Activated CD4-positive, alpha-beta memory T cell treated with anti-CD3 and anti-CD28 coated beads for 36 hours (primary cell): ENCODE measurements around the gene SPATA31C2. TPM values are rescaled to one million over a fixed set of nuclear protein-coding genes. Genes with fewer than 3 reads are reported as not detected.
"Not testable (repeated sequence)": the region's sequence is repeated elsewhere in the genome, so short reads cannot be mapped to it uniquely, and the experiment has no call there.

Source experiments
- CTCF ChIA-PET: fragments of 350-600 bp; sonication (Branson Sonifier 250); formaldehyde crosslinking; loops from one replicate; lab custom pipeline; 2021; ENCODE audit warnings: antibody characterized with exemption, inconsistent platforms; lab: Charles Lee
- POLR2A ChIA-PET: fragments of 350-600 bp; sonication (Branson Sonifier 250); formaldehyde crosslinking; loops from one replicate; lab custom pipeline; 2021; ENCODE audit warnings: antibody characterized with exemption; lab: Charles Lee
- DNase-seq: peaks from one replicate; pipeline ENCODE4 v3.0.0-alpha.2; 2020
- H3K27ac Mint-ChIP-seq: one replicate; pipeline ENCODE4 v1.8.0; 2021; ENCODE audit warnings: mixed read lengths
- H3K27me3 Mint-ChIP-seq: one replicate; pipeline ENCODE4 v1.8.0; 2021; ENCODE audit warnings: mixed read lengths
- H3K36me3 Mint-ChIP-seq: one replicate; pipeline ENCODE4 v1.8.0; 2021; ENCODE audit warnings: mixed read lengths
- H3K4me1 Mint-ChIP-seq: one replicate; pipeline ENCODE4 v1.8.0; 2021; ENCODE audit warnings: low read depth, mixed read lengths
- H3K4me3 Mint-ChIP-seq: one replicate; pipeline ENCODE4 v1.8.0; 2021; ENCODE audit warnings: mild to moderate bottlenecking, mixed read lengths
- H3K9me3 Mint-ChIP-seq: one replicate; pipeline ENCODE4 v1.8.0; 2021; ENCODE audit warnings: mixed read lengths
- intact Hi-C: fragments of 100-400 bp; cut with micrococcal nuclease; formaldehyde crosslinking; loops from one replicate; pipeline ENCODE4 v1.15.1; 2023
- total RNA-seq, 2 experiments: library from RNA; stranded (reverse); gene quantifications; one replicate each; pipeline ENCODE4 v1.2.3, GENCODE V29; 2021

SPATA31C2 gene
- not detected for total RNA-seq

DNA sequence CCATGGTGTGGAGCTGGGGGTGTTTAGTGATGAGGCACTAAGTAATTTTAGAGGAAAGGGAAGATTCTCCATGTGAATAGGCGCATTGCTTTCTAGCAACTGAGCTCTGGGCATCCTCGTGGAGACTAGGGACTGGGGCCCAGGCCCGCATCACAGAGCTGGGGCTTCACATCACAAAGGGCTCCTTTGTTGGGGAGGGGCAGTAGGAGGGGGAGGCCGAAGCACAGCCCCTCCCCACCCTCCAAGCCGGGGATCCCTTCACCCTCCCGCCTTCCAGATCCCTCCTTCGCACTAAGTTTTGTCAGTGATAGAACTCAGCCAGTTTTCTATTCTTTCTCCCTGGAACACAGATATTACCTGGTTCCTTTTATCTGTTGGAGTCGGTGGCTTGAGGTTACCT lies at the start of gene SPATA31C2:
Gene SPATA31C2 (minus strand): TSS at position 101 of the 400 bp plus-strand sequence. CDS start 29 bp downstream, at position 72.
- H3K9me3 Mint-ChIP-seq, H3K36me3 Mint-ChIP-seq, H3K4me1 Mint-ChIP-seq, DNase-seq, H3K4me3 Mint-ChIP-seq, intact Hi-C loops, POLR2A ChIA-PET, H3K27ac Mint-ChIP-seq, CTCF ChIA-PET, H3K27me3 Mint-ChIP-seq: not testable (repeated sequence)

DNA sequence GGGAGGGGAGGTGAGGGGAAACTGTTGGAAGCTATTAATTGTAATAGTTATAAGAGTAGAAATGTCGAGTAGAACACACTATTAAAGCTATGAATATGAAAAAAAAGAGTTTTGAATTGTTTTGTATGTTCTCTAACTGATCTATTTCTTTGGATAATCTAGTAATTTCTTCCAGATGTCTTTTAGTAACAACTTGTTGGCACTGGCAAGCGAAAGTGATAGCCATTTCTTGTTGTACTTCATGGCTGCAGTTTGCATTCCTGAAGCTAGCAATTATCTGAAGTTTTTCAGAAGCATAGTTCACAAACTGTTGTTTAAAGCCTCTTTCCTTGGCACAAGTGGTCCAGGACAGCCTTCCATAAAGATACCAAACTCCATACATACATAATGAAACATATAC lies 49.4 kb upstream of the SPATA31C2 start:
- CTCF ChIA-PET: no interaction called here
- no peak for DNase-seq
- Mint-ChIP-seq H3K36me3 (no peaks in the 10 kb centered on the region), H3K4me3 (no peak overlapping the region), H3K9me3 (peaks cover 11% of the 10 kb centered on the region), H3K27me3 (peaks cover 32% of the 10 kb centered on the region), H3K4me1 (no peaks in the 10 kb centered on the region), H3K27ac (no peak overlapping the region)
- intact Hi-C loops: no loop called here
- POLR2A ChIA-PET: no interaction called here

DNA sequence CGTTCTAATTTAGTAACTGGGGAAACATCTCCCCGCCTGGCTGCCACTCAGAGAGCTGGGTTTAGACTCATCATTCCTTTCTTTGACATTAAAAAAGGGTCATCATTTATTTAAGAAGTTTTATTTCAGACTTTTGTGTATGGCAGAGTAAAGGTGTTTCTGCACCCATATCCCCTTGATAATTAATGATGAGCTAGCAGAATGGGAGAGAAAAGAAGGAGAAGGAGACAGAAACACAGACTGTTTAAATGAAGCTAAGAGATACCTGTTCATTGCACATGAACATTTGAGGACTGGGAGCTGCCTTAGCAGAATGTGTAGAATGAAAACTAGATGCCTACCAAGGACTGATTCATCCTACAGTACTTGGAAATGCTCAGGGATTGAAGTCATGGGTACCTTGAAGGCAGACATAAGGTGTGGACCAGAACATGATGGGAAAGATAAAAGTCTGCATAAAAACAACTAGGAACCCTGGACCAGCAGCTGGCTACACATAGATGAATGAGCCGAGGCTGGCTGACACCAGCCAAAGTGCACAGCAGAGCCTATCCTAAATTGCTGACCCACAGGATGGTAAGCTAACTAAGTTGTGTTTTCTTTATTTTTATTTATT lies 48.3 kb upstream of the SPATA31C2 start:
- Mint-ChIP-seq H3K27ac (no peak overlapping the region), H3K27me3 (peaks cover 30% of the 10 kb centered on the region), H3K4me1 (no peaks in the 10 kb centered on the region), H3K4me3 (no peak overlapping the region), H3K9me3 (peaks cover 11% of the 10 kb centered on the region), H3K36me3 (no peaks in the 10 kb centered on the region)
- POLR2A ChIA-PET: no interaction called here
- no peak for DNase-seq
- CTCF ChIA-PET: no interaction called here
- intact Hi-C loops: no loop called here

DNA sequence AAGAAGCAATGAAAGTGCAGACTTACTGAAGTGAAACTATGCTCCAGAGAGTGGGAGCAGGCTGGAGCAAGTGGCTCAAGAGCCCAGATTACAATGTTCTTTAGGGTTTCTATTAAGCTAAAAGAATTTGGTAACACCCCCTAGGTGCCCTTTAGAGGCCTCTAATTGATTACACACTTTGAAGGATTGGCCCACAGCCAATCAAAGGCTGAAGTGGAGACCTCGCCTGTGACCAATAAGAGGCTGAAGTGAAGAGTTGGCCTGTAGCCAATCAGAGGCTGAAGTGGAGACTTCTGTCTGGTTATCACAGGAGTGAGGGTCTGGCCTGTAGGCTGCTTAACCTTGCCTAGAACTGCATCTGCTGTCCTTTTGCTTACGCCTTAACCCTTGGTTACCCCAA lies 46.7 kb upstream of the SPATA31C2 start:
- peaks cover 5% of the 10 kb centered on the region for H3K9me3 Mint-ChIP-seq
- no peaks in the 10 kb centered on the region for H3K4me1 Mint-ChIP-seq
- no peak overlapping the region for H3K27ac Mint-ChIP-seq
- no peaks in the 10 kb centered on the region for H3K36me3 Mint-ChIP-seq
- intact Hi-C loops: no loop called here
- no peak for DNase-seq
- POLR2A ChIA-PET: no interaction called here
- CTCF ChIA-PET: no interaction called here
- H3K27me3 Mint-ChIP-seq: peaks cover 31% of the 10 kb centered on the region
- H3K4me3 Mint-ChIP-seq: no peak overlapping the region

DNA sequence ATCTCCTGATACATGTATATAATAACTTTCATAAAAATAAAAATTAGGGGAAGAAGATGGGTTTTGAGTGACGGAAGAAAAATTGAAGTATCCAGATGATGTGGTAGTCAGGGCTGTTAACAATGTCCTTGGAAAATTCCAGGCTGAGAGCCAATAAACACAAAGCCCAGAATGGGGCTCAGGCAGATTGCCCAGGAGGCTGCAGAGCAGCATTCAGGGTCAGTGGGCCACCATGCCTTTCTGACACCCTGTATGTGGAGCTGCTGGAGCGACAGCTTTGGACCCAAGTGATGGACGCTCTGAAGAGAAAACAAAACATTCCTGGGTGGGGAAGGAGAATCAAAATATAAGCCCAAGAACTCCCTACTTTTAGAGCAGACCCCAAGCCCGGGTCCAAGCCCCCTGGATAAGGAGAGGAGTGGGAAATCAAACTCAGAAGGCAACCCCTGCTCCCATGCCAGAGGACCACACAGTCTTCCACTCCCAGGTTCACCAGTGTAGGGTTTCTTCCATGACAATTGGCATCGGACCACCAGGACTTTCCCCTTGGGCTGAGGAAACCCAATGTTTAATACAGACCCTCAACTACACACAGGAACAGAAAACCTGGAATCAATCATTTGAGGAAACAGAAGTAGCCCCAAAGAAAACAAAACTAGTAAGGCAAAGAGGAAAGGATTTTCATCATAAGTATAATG lies 45.7 kb upstream of the SPATA31C2 start:
- ChIA-PET CTCF (no interaction called here), POLR2A (no interaction called here)
- Mint-ChIP-seq H3K4me1 (peaks cover 3% of the 10 kb centered on the region), H3K27me3 (peaks cover 29% of the 10 kb centered on the region), H3K9me3 (no peaks in the 10 kb centered on the region), H3K27ac (no peak overlapping the region), H3K36me3 (no peaks in the 10 kb centered on the region), H3K4me3 (no peak overlapping the region)
- DNase-seq: no peak
- intact Hi-C loops: no loop called here

DNA sequence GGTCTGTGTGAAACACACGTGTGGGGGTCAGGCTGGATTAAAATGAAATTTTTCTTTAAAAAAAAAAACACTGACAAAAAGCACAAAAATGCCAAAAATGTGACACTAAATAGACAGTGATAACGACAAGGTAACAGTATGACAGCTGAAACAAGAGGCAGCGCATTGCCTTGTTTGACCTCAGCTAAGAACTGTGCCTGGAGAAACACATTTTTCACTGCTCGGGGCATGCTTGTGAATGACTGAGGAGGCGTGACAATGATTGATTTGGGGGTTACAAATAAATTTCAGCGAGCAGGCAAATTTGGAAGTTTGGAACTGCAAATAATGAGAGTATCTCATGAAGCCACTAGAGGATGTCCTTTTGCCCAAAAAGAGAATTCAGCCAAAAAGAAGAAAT lies 44.2 kb upstream of the SPATA31C2 start:
- POLR2A ChIA-PET: no interaction called here
- H3K27ac Mint-ChIP-seq: no peak overlapping the region
- CTCF ChIA-PET: no interaction called here
- H3K4me1 Mint-ChIP-seq: peaks cover 8% of the 10 kb centered on the region
- no peak for DNase-seq
- no peaks in the 10 kb centered on the region for H3K9me3 Mint-ChIP-seq
- H3K27me3 Mint-ChIP-seq: peaks cover 28% of the 10 kb centered on the region
- H3K36me3 Mint-ChIP-seq: no peaks in the 10 kb centered on the region
- H3K4me3 Mint-ChIP-seq: no peak overlapping the region
- intact Hi-C loops: no loop called here

DNA sequence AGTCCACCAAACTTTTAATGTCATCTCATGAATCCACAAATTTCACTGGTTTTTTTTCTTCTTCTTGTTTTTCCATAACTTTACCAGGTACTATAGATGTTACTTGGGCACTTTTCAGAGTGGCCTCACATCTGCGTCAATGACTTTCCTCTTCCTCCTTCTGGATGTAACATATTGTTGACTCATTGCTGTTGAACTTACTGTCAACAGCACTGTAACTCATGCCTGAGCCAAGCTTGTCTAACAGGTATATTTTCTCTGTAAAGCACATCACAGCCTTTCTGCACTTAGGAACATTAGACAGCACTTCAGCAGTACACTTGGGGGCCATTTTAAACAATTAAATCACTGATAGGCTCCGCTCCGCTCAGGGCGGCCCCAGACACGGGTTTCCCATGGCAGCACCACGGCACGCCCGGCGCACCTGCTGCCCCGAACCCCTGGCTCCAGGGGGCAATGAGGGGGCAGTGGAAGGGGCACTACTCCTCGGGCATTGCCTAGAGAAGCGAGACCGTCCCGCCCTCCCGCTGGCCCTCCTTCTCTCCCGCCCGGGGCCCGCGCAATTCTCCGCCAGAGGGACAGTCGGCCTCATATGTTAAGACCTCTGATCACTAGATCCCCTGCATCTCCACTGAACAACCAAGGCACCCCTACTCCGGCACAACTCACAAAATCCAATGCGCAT lies 41.9 kb upstream of the SPATA31C2 start:
- Mint-ChIP-seq H3K4me1 (peaks cover 8% of the 10 kb centered on the region), H3K27me3 (peaks cover 26% of the 10 kb centered on the region), H3K36me3 (no peaks in the 10 kb centered on the region), H3K4me3 (no peak overlapping the region), H3K27ac (no peak overlapping the region), H3K9me3 (no peaks in the 10 kb centered on the region)
- intact Hi-C loops: no loop called here
- DNase-seq: no peak
- POLR2A ChIA-PET: no interaction called here
- CTCF ChIA-PET: no interaction called here

DNA sequence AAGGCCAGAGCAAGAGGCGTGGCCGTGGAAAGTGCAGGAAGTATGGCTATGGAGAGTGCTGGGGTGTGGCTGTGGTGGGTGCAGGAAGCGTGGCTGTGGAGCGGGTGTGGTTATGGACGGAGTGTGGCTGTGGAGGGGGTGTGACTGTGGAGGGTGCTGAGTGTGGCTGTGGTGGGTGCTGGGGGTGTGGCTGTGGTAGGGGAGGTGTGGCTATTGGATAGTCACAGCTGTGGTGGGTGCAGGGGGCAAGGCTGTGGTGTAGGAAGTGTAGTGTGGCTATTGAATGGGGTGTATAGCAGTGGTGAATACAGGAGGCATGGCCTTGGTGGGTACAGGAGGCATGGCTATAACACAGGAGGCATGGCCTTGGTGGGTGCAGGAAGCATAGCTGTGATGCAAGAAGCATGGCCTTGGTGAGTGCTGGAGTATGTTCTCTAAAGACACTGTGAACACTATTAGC lies 40.8 kb upstream of the SPATA31C2 start:
- CTCF ChIA-PET: interaction anchor here (0.6 kb wide), 1 partner anchor 101 kb away, joined by 5 read pairs; no protein-coding TSS in a partner anchor
- H3K27ac Mint-ChIP-seq: no peak overlapping the region
- no peaks in the 10 kb centered on the region for H3K9me3 Mint-ChIP-seq
- peaks cover 8% of the 10 kb centered on the region for H3K4me1 Mint-ChIP-seq
- POLR2A ChIA-PET: no interaction called here
- no peak overlapping the region for H3K4me3 Mint-ChIP-seq
- intact Hi-C loops: no loop called here
- peaks cover 24% of the 10 kb centered on the region for H3K27me3 Mint-ChIP-seq
- no peaks in the 10 kb centered on the region for H3K36me3 Mint-ChIP-seq
- DNase-seq: peak; percentile 14

DNA sequence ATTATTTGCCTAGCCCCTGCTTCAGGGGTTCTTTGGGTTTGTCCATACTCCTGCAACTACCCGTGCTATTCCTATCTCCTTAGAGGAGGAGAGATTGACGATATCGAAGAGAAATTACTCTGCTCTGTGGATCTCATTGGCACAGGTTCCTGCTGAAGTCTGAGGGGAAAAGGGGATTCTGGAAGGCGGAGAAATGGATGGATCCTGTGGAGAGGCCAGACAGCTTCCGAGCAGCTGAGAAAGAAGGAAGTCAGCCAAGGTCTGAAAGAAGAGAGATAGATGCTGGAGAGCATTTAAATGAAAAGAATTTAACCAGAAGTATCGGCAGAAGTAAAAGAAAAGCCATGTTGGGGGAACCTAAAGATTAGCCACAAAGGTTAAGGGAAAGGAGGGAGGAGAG lies 40.4 kb upstream of the SPATA31C2 start:
- Mint-ChIP-seq H3K4me3 (no peak overlapping the region), H3K9me3 (no peaks in the 10 kb centered on the region), H3K36me3 (no peaks in the 10 kb centered on the region), H3K4me1 (peaks cover 8% of the 10 kb centered on the region), H3K27me3 (peaks cover 24% of the 10 kb centered on the region), H3K27ac (no peak overlapping the region)
- ChIA-PET POLR2A (no interaction called here), CTCF (no interaction called here)
- intact Hi-C loops: no loop called here
- DNase-seq: no peak

DNA sequence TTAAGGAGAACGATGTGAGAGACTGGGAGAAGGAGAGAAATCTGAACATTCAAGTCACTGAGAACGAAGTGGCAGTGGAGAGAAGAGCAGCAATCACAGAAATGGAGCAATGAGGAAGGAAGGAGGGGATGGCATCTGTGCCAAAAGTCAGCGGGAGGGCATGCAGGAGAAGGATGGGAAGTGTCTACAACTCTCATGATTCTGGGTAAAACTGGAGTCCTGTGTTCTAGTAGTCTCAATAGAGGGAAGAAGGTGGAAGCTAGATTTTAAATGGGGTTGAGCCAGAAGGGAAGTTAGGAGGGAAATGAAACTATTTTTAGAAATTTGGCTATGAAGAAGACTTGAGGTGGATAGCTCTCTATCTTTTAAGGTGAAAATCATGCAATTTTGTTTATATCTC lies 39.1 kb upstream of the SPATA31C2 start:
- no peak overlapping the region for H3K27ac Mint-ChIP-seq
- H3K4me3 Mint-ChIP-seq: no peak overlapping the region
- no peaks in the 10 kb centered on the region for H3K36me3 Mint-ChIP-seq
- ChIA-PET CTCF (no interaction called here), POLR2A (no interaction called here)
- no peaks in the 10 kb centered on the region for H3K9me3 Mint-ChIP-seq
- peaks cover 18% of the 10 kb centered on the region for H3K27me3 Mint-ChIP-seq
- no peak for DNase-seq
- peaks cover 8% of the 10 kb centered on the region for H3K4me1 Mint-ChIP-seq
- intact Hi-C loops: no loop called here

DNA sequence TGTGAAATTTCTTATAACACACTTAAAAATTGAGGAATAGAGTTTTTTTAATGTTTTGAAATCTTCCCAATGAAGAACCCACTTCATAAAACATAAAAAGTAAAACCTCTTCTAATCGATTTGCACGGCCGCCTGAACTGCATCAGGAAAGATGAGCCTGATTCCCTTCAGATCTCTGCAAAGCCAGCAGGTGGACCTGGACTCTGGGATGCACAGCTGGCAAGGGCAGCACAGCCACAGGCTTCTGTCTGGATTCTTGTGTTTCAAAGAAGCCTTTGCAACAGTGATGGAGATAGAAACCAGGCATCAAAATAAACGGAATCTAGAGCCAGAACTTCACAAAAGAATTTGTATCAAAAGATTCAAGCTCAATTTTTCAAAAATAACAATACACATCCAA lies 36.0 kb upstream of the SPATA31C2 start:
- H3K4me1 Mint-ChIP-seq: peaks cover 8% of the 10 kb centered on the region
- H3K9me3 Mint-ChIP-seq: no peaks in the 10 kb centered on the region
- no peak for DNase-seq
- ChIA-PET POLR2A (no interaction called here), CTCF (no interaction called here)
- no peak overlapping the region for H3K27ac Mint-ChIP-seq
- H3K27me3 Mint-ChIP-seq: peaks cover 10% of the 10 kb centered on the region
- H3K36me3 Mint-ChIP-seq: no peaks in the 10 kb centered on the region
- no peak overlapping the region for H3K4me3 Mint-ChIP-seq
- intact Hi-C loops: no loop called here

DNA sequence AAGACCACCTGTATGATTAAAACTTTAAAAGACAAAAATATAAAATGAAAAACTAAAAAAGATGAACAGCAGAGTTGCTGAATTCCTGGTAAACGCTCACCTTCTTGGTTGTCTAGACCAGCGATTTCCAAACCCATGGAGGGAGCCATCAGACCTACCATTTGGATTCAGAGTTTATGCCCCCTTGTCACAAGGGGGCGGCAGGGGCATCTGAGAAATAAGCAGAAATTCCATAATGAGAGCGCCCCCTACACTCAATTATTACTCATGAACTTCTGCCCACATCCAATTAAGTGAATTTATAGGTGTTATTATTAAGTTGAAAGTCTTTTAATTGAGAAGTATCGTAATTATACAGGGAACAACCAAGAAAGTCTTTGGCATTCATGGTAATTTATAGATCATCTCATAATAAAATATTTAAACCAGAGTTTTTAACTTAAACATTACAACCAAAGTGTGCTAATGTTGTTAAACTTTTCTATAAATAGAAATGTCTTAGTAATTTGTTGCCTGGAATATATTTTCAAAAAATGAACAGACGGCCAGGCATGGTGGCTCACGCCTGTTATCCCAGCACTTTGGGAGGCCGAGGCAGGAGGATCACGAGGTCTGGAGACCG lies 35.2 kb upstream of the SPATA31C2 start:
- no peaks in the 10 kb centered on the region for H3K36me3 Mint-ChIP-seq
- H3K27ac Mint-ChIP-seq: no peak overlapping the region
- H3K4me1 Mint-ChIP-seq: peaks cover under 1% of the 10 kb centered on the region
- intact Hi-C loops: loop anchor here (1.0 to 2.0 kb wide), 3 partner anchors 215 to 405 kb away; partner anchors contain the start of gene SPIN1
- H3K4me3 Mint-ChIP-seq: no peak overlapping the region
- H3K27me3 Mint-ChIP-seq: peaks cover 11% of the 10 kb centered on the region
- peak; percentile 58 for DNase-seq
- peaks cover 4% of the 10 kb centered on the region for H3K9me3 Mint-ChIP-seq
- ChIA-PET POLR2A (no interaction called here), CTCF (interaction anchor here (1.0 to 1.6 kb wide), 3 partner anchors 65 to 405 kb away, joined by 3 read pairs; no protein-coding TSS in a partner anchor)
